NCI-H510A treated with DMSO at 0.1 percent for 48 hours (cell line): Measurements from ENCODE around the gene MIA2.

Experiments used
- DNase-seq: peaks from one replicate; lab custom pipeline; 2025; lab: John Stamatoyannopoulos, UW

Gene MIA2

DNA sequence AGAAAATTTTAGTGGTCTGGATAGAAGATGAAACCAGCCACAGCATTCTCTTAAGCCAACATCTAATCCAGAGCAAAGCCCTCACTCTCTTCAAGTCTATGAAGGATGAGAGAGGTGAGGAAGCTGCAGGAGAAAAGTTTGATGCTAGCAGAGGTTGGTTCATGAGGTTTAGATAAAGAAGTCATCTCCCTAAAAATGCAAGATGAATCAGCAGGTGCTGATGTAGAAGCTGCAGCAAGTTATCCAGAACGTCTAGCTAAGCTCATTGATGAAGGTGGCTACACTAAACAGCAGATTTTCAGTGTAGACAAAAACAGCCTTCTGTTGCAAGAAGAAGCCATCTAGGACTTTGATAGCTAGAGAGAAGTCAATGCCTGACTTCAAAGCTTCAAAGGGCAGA is 150.0 kb downstream of the MIA2 start:
- no peak for DNase-seq

DNA sequence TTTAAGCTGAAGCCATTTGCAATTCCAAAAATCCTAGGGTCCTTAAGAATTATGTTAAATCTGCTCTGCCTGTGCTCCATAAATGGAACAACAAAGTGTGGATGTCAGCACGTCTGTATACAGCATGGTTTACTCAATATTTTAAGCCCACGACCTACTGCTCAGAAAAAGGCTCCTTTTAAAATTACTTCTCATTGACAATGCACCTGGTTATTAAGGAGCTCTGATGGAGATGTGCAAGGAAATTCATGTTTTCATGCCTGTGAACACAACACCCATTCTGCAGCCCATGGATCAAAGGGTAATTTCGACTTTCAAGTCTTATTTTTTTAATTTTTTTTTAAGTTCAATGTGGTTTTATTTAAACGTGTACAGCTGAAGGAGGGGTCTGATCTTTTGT is 150.5 kb downstream of the MIA2 start:
- DNase-seq, result no peak

DNA sequence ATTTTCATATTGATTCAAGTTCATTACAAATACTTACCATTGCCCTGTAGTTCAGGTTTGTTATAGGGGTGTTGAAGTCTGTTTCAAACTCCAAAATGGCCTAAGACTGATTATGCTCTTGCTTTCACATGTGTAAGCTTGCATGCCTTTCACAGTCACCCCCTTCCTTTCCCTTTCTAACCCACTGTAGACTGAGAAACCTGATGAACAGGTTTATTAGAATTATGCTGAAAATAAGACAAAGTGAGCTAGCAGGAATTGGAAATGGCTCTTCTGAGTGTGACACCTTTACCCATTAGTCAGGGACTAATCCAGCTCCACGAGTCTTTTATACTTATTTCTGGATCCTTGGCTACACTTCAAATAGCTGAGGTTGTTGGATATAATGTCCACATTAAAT is 159.6 kb downstream of the MIA2 start:
- no peak for DNase-seq

DNA sequence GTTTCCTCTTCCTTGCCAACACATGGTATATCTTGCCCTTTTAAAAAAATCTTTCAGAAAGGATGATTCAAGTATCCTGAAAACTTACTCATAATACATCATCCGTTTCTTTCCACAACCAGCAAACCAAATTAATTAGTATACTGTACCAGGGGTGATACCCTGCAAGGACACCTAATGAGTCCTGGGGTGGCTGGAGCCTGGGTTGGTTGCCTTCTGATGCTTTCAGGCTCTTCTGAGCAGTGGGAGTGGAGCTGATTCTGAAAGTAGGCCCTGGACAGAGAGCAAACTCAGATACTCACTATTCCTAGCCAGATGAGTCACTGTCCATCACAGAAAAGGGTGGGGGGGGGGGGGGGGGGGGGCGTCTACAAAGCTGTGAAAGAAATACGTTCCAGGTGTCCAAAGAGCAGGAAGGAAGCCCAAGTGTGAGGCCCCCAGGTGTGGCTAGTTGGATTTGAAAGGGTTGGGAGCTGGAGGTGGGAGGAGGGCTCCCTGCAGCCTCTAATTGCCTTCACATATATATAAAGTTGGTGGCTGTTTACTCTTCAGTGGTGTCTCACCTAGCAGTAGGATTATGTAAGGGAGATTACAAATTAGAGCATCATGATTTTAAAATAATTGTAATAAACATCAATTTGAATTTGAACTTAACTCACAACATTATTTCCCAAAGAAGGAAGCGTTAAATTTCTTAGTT is 162.0 kb downstream of the MIA2 start:
- DNase-seq, result no peak

DNA sequence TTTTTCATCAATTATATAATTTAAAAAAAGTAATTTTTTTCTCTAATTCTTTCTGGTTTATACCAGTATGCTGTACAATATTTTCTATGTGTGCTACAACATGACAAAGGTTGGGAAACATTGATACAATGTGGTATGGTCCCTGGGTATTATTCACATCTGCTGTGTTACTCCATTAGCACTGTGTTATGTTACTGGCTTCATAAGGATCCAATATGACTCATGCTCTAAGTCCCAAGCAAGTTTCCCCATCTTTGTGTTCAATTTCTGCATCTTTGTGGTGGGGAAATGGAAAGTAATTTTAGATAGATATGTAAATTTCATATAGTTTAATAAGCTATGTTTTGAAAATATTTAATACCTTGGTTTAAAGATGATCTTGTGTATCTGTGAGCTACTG is 162.7 kb downstream of the MIA2 start:
- DNase-seq, result no peak

DNA sequence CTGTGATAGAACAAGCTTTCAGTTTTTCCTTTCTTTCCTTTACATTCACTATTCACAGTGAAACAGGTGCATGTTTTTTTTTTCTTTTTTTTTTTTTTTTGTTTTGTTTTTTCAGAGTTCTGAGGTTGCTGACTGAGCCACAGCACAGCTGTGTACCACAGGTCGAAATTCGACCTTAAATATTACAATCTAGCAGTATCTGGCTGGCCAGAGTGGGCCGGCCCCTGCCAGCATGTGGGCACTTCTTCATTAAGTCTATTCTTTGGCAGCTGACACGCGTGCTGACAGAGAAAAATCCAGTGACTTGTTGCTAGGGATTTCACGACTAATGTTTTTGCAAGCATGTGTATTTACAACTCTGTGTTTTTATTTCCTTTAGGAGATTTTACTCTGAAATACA is 164.7 kb downstream of the MIA2 start:
- no peak for DNase-seq

DNA sequence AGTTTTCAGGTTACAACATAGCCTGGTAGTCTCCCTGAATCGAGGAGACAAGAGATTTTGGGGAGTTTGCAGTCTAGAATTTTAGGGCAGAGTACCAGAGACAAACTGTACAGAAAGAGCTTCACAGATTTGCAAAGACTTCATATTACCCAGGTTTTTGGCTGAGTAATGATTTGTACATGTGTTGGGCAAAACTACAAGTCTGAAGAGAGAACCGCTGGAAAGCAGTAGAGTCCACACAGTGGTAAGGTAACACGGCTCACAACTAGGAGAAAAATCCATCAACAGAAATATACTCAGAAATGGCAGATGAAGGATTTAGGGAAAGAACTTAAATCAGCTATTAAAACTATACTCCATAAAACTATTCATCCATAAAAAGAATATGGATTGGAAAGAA is 172.8 kb downstream of the MIA2 start:
- DNase-seq, result no peak

DNA sequence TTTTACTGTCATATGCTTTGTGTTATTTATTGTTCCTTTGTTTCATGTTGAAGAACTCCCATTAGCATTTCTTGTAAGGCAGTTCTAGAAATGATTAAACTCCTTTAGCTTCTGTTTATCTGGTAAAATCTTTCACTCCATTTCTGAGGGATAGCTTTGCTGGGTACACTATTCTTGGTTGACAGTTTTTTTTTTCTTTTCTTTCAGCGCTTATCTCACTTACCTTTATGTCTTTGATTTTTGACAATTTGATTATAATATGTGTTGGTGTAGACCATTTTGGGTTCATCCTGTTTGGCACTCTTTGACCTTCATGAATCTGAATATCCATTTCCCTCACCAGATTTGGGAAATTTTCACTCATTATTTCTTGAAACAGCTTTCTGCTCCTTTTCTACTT is 182.4 kb downstream of the MIA2 start:
- no peak for DNase-seq

DNA sequence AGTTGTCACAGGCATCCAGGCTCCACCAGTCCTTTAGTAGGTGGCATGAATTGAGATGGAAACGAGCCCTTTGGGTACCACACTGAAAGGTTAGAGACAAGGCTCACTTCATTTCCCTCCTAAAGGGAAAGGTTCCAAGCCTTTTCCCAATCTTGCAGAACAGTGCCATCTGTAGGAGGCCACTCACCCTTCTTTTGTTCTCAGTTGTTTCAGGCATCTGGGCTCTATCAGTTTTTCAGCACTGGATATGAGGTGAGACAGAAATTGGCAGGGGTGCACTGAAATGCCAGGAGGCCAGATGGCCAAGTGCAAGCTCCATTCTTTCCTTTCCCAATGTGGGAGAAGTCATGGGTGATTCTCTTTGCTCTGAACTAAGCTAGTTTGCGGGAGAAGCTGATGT is 183.3 kb downstream of the MIA2 start:
- DNase-seq, result no peak

DNA sequence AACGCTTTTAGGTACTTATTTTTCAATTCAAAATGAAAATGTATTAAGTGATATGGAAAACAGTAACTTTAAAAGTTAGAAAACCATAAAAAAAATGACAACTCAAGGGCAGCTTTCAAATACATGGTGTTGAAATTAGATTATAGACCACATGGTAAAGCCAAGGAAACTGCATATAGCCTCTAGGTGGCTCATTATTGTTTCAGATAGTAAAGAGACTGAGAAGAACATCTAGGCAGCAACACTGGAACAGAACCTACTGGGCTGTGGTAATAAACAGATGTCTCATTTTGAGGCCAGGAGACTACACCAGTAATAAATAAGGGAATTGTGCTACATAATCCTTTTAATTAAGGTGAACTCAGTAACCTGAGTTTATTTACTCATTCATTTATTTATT is 185.6 kb downstream of the MIA2 start:
- no peak for DNase-seq

DNA sequence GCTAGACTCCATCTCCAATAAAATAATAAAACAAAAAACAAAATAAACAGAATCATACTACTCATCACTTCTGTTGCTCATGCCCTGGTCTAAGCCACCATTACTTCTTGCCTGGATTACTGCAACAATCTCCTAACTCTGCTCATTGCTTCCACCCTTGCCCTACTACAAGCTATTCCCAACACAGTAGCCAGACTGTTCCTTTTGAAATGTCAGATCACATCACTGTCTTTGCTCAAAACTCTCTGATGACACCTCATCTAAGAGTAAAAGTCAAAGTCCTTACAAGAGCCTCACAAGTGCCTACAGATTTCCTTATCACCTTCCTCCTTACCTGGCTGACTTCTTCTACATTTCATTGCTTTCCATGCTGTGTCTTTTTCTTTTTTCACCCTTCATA is 188.5 kb downstream of the MIA2 start:
- no peak for DNase-seq

DNA sequence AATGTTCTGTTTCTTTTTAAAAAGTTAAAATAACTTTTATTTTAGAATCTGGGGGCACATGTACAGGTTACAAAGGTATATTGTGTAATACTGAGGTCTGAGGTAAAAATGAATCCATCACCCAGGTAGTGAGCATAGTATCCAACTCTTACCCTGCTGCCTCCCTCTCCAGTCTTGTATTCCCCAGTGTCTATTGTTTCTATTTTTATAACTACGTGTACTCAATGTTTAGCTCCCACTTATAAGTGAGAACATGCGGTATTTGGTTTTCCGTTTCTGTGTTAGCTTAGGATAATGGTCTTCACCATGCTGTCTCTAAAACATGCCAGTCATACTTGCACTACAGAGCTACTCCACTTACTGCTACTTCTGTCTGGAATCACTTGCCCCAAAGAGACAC is 190.1 kb downstream of the MIA2 start:
- peak; percentile 45 for DNase-seq

DNA sequence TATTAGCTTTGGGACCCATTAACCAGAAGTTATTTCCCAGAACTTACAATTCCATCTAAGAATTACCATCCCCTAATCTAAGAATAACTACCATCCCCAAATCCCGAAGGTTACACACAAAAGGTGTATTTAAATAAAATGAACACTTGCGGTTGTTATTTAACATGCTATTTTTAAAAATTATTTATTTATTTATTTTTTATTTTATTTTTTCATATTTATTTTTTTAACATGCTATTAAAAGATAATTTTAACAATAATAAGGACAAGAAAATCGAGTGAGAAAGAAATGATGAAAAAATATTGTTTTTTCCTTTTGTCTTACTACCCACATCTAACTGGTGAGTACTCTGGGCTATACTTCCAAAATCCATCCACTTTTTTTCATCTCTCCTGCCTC is 192.2 kb downstream of the MIA2 start:
- DNase-seq, result no peak

DNA sequence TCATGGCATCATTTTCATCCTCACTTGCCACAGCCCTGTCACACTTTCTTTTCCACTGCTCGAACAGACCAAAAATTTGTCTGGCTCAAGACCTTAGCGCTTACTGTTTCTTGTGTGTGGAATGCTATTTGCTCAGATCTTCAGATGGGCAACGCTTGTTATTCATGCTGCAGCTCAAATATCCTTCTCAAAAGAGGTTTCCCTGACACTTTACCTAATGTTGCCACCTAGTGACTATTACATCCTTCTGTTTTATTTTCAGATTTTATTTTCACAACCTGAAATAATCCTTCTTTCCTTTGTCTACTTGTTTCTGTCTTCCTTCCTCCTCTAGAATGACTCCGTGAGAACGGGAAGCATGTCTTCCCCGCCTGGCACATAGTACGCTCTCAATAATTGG is 192.9 kb downstream of the MIA2 start:
- peak; percentile 75 for DNase-seq

DNA sequence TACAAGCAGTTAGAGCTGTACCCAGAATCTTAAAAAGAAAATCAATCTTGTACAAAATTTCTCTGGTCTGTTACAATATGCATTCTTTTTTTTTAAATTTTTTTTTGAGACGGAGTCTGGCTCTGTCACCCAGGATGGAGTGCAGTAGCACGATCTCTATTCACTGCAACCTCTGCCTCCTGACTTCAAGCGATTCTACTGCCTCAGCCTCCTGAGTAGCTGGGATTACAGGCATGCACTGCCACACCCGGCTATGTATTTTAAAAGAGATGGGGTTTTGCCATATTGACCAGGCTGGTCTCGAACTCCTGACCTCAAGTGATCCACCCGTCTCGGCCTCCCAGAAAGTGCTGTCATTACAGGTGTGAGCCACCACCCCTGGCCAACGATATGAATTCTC is 194.4 kb downstream of the MIA2 start:
- DNase-seq, result no peak

DNA sequence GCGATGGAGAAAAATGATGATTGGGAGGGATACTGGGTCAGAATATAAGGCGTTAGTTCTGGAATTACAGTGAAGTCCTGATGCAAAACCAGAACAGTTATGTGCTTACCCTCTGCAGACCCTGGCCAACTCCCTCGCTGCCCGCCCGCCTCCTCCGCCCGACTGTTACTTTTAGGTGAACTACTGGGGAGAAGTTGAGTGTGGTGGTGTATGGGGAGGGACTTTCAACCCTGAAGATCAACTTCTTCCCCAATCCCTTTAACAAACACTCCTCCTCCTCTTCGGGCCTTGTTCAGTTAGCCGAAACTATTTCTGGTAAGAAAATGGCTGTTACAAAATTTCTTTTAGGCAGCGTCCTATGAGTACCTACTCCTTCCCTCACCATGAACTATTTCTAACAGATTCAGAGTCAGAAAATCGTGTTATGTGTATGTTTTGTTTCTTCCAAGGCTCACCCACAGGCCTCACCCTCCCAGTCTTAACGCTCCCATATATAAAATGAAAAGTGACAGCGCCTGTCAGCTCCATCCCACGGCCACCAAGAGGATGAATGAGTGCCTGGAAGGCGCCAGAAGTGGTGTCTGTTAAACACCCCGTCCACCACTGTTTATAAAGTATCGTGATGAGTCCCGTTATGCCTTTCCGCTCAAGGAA is 197.2 kb downstream of the MIA2 start:
- no peak for DNase-seq

DNA sequence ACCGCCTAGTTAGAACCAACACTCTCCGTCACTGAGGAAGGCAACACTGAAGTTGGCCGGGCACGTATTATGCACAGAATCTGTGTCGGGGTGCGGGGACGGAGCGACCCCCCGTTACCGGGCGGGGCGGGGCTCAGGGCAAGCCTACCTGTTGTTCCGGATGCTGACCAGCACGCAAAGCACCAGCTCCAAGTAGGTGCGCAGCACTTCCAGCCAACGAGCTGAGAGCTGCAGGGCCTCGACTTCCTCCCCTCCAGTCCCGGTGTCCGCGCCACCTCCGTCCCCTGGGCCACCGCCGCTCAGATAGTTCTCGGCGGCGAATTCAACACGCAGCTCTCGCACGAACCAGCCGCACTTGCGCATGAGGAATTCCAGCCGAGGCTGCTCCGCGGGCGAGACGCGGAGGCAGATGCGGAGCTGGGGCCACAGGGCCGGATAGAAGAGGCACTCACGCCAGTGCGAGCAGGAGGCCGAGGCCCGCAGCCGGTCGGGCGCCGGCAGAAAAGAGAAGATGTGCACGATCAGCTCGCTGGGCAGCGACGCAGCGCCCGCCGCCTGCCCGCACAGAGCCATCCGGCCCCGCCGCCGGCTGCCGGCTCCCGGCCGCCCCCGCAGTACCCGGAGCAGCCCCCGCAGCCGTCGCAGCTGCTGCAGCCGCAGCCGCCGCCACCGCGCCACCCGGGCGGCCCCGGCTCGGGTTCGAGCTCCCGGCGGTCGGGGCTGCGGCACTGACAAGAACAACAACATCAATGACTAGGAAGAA is 197.9 kb downstream of the MIA2 start:
- peak; percentile 28 for DNase-seq

DNA sequence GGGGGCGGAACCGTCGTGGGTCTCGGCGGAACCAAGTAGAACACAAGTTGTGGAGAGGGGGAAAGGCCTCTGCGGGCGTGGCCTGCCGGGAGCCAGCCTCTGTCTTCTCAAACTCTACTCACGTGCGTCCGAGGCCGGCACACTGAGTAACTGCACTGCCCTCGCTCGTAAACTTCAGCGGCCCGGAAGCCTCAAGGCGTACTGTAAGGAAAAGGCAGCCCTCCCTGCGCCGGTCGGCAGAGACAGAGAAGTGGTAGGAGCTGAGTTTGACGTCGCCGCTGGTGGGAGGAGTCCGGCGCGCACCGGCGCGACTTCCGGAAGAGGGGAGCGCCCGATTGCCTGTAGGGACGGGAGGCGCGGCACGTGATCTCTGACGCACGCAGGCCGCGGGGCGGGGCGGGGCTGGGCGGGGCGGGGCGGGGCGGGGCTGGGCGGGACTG is 198.5 kb downstream of the MIA2 start, which contains the start of gene FBXO33:
Gene FBXO33 (minus strand): TSS at position 255 of the 440 bp plus-strand sequence. CDS start 271 bp downstream, outside the sequence.
- DNase-seq, result peak; percentile 94

DNA sequence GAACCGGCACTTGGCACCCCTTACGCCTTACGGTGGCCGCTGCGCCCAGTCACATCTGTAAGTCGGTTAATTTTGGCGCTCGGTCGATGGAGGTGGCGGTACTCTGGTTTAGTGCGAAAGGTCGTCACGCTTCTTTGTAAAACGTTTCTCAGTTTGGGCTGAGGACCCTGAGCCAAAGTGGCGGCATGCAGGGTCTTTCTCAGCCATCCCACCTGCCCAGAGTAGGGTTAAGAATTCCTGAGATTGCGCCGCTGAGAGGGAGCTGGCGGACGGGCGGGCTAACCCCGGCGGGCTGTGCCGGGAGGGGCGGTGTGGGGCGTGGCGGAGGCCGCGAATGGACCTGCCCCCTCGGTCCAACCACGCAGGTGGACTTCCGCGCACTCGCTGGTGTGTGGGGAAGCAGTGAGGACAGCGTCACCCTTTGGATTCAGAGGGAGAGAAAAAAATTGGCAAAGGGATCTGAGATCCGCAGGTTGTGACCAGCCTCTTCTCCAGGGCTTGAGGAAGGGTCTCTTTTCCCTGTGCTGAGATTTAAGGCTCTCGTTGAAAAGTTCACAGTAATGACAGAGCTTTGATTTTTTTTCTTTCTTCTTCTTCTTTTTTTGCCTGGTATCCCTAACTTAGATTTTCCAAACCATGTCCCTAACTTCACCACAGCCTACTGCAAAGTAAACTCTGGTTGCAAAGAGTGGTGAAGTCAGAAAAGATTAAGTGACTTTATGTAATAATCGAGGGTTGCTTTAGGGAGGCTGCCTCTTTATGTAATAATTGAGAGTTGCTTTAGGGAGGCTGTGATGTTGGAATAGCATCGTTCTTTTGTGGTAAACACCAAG is 199.1 kb downstream of the MIA2 start:
- DNase-seq, result peak; percentile 89

DNA sequence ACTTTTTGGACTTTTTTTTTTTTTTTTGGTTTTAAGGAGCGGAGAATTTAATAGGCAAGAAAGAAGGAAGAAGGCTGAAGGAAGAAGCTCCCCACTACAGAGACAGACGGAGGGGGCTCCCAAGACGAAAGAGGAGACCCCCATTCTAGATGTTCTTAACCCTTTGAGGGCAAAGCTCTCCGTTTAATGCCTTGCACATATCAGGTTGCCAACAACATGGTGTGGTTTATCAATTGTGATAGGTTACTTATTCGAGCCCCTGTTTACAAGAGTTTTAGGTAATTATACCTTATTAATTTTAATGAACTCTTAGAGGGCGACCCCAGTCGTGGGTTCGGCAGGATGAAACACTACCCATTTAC is 199.7 kb downstream of the MIA2 start:
- no peak for DNase-seq

DNA sequence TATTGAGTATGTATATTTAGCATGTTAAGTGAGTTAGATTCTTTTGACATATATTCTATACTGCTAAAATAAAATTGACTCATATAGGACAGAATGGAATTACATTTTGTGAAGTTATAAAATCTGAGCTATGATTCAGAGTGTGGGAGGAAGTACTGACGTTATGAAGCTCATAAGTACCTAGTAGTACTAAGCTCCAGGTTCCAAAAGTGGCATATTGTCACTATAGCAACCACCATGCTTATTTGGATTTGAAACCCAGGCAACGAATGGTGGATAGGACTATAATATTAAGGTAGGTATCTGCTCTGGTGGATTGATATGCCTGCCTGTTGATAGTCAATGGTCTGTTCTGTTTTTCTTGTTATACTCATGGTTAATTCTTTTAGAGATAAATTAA is 200.7 kb downstream of the MIA2 start:
- DNase-seq, result peak; percentile 12

DNA sequence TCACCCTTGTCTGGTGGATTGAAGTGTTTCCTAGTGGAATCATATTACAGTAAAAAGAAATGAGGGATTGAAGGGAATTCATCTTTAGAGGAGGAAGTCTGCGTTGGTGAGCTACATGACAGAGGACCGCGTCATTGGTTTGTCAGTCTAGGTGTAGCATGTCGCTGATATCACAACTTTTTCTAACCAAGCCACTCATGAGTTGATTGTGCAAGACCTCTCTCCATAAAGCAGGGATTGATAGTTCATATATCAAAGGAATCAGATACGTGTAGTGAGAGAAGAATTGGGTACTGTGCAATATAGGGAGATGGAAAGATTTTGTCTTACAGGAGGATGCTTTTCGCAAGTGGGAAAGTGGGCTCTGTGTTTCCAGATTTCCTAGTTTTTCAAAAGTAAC is 201.5 kb downstream of the MIA2 start:
- peak; percentile 16 for DNase-seq
